ENCODE measurements around the gene FAM184B.
"Not testable (repeated sequence)": the region's sequence is repeated elsewhere in the genome, so short reads cannot be mapped to it uniquely, and the experiment has no call there.

Gene FAM184B

DNA sequence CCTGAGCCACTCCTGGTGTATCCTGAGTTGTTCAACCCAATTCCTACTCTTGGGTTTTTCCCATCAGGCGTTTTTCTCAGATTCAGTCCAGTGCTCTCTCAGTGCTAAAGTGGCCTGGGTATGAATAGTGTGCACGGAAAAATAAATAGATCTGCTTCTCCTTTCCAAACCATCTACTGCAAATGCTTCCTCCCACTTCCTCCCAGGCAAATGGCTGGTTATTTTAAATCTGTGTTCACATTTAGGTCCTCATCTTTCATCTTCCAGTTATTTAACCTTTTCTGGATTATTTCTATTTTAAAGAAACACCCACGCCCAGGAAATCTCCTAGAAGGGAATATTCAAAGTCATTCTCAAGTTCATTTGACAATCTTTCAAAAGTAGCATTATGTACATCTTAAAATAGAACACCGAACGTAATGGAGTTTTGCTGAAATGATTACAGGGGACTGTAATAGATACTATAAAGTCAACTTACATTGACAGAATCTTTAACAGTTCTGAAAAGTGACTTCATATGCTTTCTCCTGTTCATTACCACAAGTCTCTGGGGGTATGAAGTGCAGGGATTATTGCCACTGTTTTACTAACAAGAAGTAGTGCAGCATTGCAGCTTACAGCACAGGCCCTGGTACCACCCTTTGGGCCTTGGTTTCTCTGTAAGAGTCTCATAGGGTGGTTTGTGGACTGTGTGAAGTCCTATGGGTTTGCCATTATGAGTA, 100.7 kb downstream of the FAM184B start:
- DNase-seq, result no peak

DNA sequence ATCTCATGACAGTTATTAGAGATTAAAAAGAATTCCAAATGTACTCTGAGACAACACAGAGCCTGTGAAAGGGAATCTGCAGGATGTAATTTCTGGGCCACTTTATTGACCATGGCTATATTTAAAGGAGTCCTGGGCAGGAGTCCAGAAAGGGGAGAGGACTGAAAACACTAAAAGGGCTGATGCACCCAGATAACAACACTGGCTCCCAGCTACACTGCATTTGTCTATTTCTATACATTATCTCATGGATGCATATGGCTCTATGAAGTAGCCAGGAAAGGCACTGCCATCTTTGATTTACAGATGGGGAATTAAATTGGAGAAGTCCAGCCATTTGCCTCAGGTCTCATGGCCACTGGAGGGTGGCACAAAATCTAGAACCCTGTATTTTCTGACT, 111.0 kb downstream of the FAM184B start:
- DNase-seq, result no peak

DNA sequence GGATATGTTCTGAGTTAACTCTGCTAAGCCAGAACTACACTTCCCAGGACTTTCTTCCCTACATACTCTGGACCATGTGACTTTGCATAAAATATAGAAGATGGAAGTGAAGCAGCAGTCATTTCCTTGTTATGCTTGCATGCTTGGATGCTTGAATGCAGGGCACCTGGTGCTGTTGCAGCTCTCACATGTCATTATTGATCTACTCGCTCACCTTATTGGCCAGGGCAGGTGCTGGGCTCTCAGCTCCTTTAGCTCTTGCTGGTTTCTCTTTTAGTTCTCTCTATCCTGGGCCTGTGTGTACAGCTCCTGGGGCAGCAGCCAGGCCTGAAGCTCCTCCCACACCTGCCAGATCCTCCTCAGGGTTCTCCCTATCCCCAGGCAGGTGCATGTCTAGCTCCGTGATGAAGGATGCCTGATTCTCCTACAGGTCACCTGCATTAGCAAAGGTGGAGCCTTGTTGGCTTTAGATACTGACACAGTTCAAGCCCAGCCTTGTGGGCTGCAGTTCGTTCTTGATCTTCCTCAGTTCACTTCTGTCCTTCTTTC, 113.7 kb downstream of the FAM184B start:
- DNase-seq, result no peak

DNA sequence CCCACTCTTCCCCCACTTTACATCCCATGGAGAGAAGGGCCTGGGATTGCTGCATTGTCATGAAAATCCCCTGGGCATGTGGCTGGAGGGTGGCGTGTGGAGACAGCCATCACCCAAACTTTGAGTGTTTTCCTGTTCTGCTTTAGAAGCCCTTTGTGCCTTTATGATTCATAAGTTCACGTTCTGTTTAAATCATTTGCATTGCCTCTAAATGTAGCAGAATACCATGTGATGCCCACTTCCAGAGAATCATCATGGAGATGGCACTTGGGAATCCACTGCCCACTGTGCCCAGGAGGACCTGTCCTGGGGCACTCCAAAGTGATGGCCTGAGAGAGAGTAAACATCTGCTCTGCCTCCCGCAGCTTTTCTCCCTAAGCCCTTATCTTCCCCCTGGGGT, 114.2 kb downstream of the FAM184B start:
- no peak for DNase-seq

DNA sequence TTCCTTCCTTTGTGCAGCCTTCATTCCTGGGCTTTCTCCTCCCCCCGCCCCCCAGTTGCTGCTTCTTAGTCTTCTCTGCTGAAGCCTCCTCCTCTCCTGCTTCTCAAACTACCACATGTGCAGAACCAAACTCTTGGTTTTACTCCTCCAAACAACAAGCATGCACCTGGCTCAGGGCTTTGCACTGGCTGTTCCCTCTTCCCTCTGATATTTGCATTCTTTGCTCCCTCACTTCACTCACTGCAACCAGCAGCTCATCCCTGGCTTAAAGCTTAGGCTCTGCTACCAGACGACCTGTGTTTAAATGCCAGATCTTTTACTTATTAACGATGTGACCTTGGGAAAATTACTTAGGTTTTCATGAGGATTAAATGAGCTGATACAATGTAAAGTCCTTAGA, 115.6 kb downstream of the FAM184B start:
- peak; percentile 21 for DNase-seq

DNA sequence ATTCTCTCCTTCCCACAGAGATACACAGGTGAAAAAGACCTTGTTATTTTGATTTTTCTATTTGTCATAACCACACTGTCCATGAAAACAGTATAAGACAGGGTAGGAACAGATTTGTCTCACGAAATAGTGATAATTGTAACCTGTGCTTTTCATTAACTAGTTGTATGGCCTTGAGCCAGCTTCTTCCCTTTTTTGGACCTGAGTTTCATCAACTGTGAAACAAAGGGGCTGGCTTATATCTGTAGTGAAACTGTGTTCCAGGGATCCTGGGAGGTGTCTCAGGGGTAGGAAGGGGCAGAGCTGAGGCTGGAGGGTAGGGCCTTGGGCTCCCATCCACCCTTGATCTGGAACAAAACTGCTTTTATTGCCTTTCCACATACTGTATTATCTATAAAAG, 116.1 kb downstream of the FAM184B start:
- DNase-seq, result no peak

DNA sequence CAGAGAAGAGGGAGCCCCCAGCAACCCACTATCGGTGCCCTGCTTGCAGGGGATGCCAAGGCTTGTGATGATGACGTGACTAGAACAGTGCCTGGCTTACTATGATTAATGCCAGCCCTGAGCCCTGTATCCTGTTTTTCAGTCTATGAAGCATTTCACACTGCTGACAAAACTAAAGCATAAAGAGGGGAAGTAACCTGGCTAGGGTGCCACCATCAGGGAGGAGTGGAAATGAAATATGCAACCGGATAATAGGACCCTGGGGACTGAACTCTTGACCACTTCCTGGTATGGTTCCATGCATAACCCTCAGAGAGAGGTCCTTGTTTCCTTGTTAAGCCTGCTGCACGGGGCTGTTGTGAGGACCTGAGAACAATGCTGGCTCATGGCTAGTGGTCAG, 116.7 kb downstream of the FAM184B start:
- DNase-seq, result no peak

DNA sequence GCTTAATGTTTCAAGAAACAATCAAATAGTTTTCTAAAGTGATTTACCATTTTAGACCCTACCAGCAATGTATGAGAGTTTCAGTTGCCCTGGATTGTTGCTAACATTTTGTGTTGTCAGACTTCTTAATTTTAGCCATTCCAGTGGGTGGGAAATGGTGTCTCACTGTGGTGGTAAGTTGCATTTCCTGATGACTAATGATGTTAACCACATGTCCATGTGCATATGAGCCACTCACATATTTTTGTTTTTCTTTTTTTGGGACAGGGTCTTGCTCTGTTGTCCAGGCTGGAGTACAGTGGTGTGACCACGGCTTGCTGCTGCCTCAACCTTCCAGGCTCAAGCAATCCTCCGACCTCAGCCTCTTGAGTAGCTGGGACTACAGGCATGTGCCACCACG, 118.7 kb downstream of the FAM184B start:
- no peak for DNase-seq

DNA sequence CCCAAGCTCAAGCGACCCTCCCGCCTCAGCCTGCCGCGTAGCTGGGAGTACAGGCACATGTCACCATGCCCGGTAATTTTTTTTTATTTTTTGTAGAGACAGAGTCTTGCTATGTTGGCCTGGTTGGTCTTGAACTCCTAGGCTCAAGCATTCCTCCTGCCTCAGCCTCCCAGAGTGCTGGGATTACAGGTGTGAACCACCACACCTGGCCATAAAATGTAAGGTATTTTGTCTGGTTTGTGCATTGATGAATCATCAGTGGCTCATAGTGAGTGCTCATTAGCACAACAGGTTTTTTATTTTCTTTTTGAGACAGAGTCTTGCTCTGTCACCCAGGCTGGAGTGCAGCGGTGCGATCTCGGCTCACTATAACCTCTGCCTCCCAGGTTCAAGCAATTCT, 122.2 kb downstream of the FAM184B start:
- not testable (repeated sequence) for DNase-seq

DNA sequence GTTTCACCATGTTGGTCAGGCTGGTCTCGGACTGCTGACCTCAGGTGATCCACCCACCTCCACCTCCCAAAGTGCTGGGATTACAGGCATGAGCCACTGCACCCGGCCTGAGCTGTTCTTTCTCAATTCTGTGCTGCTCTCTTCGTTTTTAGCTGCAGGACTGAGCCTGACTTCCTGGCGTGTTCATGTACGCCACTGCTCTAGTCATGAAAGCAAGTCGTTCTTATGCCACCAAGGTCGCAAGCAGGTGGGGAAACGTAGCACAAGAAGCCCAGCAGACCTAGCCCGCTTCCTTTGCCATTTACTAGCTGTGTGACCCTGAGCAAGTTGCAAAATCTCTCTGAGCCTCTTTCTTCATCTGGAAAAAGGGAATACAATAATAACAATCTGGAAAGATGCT, 123.6 kb downstream of the FAM184B start:
- DNase-seq, result no peak

DNA sequence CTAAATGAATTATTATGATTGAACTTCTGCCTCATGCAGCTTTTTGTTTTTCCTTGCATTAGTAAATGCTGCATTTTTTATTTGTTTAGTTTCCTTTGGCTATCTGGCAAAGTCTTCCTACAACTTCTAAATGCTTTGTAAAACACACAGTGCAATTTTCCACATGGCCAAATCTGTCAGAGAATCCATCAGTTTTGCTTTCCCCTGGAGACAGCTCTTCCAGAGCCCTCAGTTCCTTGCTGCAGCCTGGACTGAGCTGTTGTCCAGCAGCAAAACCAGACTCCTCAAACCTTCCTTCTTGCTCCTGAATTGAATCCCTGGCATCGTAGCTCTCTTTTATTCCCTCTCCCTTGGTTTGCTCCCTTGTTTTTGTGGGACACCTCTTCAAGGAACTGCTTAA, 124.3 kb downstream of the FAM184B start:
- DNase-seq, result no peak

DNA sequence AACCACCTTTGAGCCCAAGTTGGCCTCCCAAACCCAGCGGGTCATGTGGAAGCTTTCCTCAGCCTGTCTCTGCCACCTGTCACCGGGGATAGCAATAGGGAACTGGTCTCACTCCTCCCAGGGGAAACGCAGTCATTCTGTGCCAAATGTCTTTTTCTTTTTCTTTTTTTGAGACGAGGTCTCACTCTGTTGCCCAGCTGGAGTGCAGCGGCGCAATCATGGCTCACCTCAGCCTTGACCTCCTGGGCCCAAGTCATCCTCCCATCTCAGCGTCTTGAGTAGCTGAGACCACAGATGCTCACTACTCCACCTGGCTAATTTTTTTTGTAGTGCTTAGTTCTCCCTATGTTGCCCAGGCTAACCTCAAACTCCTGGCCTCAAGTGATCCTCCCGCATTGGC, 126.7 kb downstream of the FAM184B start:
- DNase-seq, result no peak

DNA sequence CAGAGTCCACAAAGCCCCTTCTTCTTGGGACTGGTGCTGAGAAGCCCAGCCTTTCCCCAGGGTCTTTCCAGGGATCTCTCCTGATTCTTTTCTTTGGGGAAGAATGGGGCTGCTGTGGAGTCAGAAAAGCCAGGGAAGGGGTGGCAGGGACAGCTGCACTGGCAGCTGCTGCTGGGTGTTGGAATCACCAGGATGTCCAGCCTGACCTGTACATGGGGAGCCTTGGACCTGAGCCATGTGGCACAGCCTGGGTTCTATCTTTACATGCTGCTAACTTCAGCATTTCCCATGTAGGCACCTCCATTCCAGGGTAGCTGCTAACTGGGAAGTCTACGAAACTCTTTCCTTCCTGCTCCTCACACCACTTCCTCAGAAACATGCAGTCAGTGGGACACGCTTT, 131.0 kb downstream of the FAM184B start:
- no peak for DNase-seq

DNA sequence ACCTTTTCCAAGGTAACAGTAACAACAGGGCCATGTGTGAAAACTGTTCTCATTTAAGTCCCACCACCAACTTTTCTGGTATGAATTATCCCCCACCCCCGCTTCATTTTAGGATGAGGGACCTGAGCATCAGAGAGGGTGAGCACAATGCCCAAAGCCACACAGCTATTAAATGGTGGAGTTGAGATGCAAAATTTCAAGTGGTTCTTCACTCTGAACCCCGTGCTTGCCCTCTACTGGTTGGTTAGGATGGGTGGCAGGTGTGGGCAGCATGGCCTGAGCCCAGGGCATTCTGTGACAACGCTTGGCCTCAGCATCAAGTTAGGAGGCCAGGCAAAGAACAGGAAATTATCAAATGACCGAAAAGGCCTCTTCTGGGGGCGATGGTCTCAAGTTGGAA, 133.5 kb downstream of the FAM184B start:
- no peak for DNase-seq

DNA sequence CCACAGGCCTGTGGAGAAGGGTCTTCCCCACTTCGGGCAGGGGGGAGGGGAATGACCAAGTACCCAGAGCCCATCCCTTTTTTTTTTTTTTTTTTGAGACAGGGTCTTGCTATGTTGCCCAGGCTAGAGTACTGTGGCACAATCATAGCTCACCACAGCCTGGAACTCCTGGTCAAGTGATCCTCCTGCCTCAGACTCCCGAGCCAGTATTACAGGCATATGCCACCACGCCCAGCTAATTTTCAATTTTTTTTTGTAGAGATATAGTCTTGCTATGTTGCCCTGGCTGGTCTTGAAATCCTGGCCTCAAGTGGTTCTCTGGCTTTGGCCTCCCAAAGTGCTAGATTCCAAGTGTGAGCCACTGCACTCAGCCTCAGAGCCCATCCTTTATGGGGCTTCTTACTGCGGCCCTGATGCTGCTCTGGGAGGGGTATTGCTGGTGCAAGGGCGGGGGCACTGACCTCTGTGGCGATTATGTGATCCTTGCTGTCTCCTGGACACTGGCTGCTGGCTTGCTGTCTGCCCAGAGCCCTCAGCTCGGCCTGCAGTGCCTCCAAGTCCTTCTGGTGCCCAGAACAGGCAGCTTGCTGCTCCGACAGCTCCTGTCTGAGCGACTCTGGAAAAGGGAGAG, 134.1 kb downstream of the FAM184B start:
- no peak for DNase-seq

DNA sequence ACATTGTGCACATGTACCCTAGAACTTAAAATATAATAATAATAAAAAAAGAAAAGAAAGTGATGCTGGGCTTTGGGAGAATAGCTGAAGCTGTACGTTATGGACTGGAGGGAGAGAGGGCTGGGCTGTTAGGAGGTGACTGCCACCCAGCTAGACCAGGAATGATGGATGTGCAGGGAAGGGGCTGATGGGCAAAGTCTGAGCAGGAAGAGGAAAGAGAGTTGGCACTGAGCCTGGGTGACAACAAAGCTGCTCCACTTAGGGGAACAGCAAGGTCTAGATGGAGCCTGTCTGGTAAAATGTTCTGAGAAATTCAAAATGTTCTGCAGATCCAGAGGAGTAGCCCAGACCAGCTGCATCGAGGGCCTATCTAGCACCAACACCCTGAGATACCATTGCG, 134.7 kb downstream of the FAM184B start:
- no peak for DNase-seq

DNA sequence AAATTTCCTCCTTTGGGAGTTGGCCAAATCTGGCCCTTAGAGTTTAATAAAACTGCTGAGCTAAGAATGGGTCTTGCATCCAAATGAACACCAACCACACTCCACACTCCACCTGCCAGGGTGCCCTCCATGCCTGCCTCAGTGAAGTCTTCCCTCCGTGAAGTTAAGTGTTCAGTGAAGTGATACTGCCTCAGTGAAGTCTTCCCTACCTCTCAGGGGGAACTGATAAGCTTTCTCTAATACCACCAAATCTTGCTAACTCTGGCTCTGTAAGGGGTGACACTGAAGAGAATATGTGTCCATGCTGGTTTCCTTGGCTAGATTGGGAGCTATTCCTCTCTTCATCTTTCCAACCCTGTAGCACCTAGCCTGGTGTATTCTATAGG, 139.0 kb downstream of the FAM184B start:
- no peak for DNase-seq

DNA sequence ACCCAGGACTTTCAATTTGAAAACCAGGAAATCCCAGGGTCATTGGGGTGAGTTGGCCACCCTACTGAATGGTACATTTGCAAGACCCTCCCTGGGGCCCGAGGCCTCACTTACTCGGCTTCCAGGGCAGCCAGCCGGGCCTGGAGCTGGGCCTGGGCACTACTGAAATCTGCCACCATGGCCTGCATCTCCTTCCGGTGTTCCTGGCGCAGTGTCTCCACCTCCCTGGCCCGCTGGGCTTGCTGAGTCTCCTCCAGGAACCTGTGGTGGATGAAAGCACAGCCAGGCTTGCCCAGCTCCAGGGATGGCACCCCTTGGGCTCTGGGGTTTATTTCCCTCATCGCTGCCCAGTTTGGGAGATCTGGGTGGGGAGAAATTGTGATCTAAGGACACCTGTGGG, 142.3 kb downstream of the FAM184B start:
- DNase-seq, result no peak

DNA sequence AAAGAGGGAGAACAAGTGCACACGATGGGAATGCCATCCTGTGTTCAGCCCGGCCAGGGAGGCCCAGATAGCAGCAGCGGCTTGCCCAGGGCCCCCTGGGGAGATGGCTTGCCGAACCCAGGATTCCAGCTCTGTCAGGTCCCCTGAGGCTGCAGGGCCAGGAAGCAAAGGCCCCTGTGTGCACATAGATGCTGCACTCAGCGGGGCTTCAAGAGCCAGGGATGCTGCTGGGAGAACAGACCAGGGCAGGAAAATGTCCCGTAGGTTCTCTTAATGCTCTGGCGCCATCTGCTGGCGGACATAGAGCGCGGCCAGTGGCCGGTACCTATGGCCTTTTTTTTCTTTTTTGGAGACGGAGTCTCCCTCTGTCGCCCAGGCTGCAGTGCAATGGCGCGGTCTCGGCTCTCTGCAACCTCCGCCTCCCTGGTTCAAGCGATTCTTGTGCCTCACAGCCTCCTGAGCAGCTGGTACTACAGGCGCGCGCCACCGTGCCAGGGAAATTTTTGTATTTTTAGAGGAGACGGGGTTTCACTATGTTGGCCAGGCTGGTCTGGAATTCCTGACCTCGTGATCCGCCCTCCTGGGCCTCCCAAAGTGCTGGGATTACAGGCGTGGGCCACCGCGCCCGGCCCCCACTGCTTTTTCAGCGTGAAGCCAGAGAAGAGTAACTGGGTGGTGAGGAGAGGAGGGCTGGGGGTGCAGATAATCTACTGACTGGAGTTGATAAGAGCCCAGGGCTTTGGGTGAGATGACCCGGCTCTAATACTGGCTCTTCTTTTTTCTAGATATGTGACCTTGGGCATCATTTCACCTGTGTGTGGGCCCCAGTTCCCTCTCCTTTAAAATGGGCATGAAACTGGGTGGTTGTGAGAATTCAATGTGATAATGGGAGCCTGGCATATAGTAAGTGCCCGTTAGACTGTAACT, 144.5 kb downstream of the FAM184B start:
- peak; percentile 83 for DNase-seq

DNA sequence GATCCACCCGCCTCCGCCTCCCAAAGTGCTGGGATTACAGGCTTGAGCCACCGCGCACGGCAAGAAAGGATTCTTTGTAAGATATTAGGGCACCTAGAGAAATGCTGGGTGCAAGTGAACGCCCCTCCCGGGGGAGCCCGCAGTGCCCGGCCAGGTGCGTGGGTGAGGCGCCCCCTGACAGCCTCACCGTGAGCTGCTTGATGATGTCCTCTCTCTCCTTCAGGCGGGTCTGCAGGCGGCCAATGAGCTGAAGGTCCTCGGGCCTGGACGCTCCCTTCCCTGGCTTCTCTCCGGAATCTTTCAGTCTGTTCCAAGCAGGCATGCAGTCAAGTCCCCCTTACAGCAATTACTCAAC, 145.1 kb downstream of the FAM184B start:
- no peak for DNase-seq

DNA sequence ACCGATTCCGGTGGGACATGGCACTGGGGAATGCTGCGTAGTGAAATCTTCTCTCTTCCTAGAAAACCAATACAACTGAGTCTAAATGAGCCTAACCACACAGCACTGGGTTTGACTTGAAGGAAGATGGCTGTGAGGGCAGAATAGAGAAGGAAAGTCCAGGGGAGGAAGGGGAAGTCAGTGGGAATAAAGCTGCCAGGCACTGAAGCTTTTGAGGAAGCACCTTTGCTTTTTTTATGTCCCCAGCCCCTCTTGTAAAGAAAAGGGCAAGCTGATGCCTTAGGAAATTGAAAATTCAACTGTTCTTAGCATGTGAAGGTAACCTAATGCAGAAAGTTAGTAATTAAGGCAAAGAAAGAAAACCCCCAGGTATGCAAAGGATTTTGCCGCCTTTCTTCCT, 146.4 kb downstream of the FAM184B start:
- DNase-seq, result no peak

DNA sequence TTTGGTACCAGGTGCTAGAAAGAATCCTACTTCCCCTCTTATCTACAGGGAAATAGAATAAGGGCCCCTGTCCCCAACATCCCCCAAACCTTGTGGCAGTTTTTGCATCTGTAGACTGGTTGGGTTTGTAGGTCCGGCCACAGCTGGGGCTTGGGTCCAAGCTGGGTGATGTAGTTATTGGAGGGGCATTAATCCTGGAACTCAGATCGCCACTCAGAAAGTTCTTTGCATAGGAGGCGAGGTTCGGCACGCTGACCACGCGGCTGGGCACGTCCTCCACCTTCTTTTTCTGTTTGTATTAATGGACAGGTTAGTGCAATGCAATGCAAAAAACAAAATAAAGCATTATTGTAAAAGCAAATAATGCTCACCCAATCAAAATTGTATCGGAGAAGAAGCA, 147.8 kb downstream of the FAM184B start:
- no peak for DNase-seq

DNA sequence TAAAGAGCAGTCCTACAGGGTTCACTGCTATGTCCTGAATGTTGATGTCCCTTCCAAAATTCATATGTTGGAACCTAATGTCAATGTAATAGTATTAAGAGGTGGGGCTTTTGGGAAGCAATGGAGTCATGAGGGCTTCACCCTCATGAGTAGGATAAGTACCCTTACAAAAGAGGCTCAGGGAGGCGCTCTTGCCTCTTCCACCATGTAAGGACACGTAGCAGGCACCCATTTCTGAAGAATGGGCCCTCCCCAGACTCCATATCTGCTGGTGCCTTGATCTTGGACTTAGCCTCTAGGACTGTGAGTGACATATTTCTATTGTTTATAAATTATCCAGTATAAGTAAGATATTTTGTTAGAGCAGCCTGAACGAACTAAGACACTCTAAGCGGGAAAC, 151.2 kb downstream of the FAM184B start:
- peak; percentile 5 for DNase-seq

DNA sequence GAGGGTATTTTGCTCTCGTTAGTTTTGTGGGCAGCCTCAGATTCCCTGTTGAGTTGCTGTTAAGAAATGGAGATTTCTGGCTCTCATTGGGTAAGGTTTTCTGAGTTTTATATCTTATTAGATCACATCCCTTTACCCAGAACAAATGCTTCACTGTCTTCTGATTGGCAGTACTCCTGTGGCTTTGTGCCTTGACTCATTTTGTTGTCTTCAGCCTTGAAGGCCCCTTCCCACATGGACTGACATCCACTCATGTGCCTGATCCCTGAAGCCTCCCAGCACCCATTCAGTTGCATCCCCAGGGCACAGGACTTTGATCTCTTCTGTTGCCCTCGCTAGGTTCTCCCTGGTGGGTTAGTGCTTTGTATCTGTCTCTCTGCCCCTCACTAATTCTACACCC, 156.6 kb downstream of the FAM184B start:
- no peak for DNase-seq
